HepG2 (cell line): Measurements from ENCODE around the gene QSOX2. TPM values are rescaled to one million over a fixed set of nuclear protein-coding genes. Genes with fewer than 3 reads are reported as not detected.

Experiments
- ATAC-seq: fragments of 200-7000 bp; cut with Tn5 transposase; 3 replicates; pipeline ENCODE4 v1.9.1; 2020; ENCODE audit warnings: mild to moderate bottlenecking, moderate library complexity
- BruUV-seq: library from RNA; stranded (reverse); fragments of 400-500 nt; replicated peaks from 2 replicates; lab custom pipeline; 2021; lab: Mats Ljungman, UMichigan
- CTCF ChIA-PET: fragments of 300-600 bp; formaldehyde crosslinking; extraction: SDS; loops from one replicate; lab custom pipeline; 2021; ENCODE audit warnings: low total read pairs, inconsistent platforms, low intra/inter-chr PET ratio; lab: Yijun Ruan, JAX
- POLR2A ChIA-PET: fragments of 350-600 bp; sonication (Branson Sonifier 250); formaldehyde crosslinking; loops from one replicate; lab custom pipeline; 2020; ENCODE audit warnings: antibody characterized with exemption, inconsistent platforms; lab: Yijun Ruan, JAX
- DNase-seq: peaks from one replicate; pipeline ENCODE4 v3.0.0-alpha.2; 2015; ENCODE audit warnings: low spot score
- FAIRE-seq: peaks from 3 replicates; lab custom pipeline; 2011; peaks lifted over from hg19 to GRCh38; lab: Jason Lieb, UNC
- H2AFZ ChIP-seq: one replicate; pipeline ENCODE4 v1.6.1; 2011; ENCODE audit warnings: low read length, inconsistent platforms
- H3K27ac ChIP-seq: fragments of 300-600 bp; 3 replicates; pipeline ENCODE4 v1.8.0; 2011; ENCODE audit warnings: mixed run types, mild to moderate bottlenecking, mixed read lengths, low read length, inconsistent platforms; ENCODE audit not compliant: insufficient read depth; ENCODE audit errors: extremely low read length
- H3K27me3 ChIP-seq, 2 experiments: fragments of 200-600 bp in 1 of 2; 2 replicates in 1 of 2; 3 replicates in 1 of 2; pipeline versions ENCODE4 v1.6.0 to v1.8.0; 2011; ENCODE audit warnings: low read length in 2 of 2, mild to moderate bottlenecking in 2 of 2, moderate library complexity in 2 of 2, inconsistent platforms in 1 of 2; ENCODE audit not compliant: insufficient read depth in 2 of 2, control insufficient read depth in 1 of 2
- H3K36me3 ChIP-seq, 2 experiments: fragments of 200-600 bp in 1 of 2; replicated peaks in 1 of 2; 2 replicates in 1 of 2; 3 replicates in 1 of 2; pipeline versions ENCODE4 v1.5.1 to v1.8.0; 2011; ENCODE audit warnings: low read length in 2 of 2, inconsistent platforms in 1 of 2; ENCODE audit not compliant: insufficient read depth in 2 of 2, control insufficient read depth in 1 of 2
- H3K4me1 ChIP-seq: 2 replicates; pipeline ENCODE4 v1.5.1; 2012; ENCODE audit warnings: low read length, inconsistent platforms; ENCODE audit not compliant: insufficient read depth
- H3K4me2 ChIP-seq: 2 replicates; pipeline ENCODE4 v1.6.0; 2011; ENCODE audit warnings: low read depth, low read length, inconsistent platforms
- H3K4me3 ChIP-seq, 3 experiments: fragments of 200-600 bp in 1 of 3; sonication (generic), shearing (Covaris generic) in 1 of 3; replicated peaks in 1 of 3; 2 replicates each; pipeline ENCODE4 v1.5.1; 2011 to 2016; ENCODE audit warnings: low read length in 3 of 3, inconsistent platforms in 2 of 3, low read depth in 2 of 3, mild to moderate bottlenecking in 2 of 3, control low read depth in 1 of 3, mixed read lengths in 1 of 3; ENCODE audit not compliant: insufficient read depth in 1 of 3
- H3K79me2 ChIP-seq: one replicate; pipeline ENCODE4 v1.6.1; 2011; ENCODE audit warnings: low read length, inconsistent platforms; ENCODE audit not compliant: insufficient read depth
- H3K9ac ChIP-seq: 2 replicates; pipeline ENCODE4 v1.6.0; 2011; ENCODE audit warnings: mild to moderate bottlenecking, low read depth, low read length, inconsistent platforms; ENCODE audit not compliant: insufficient read depth
- H3K9me3 ChIP-seq: 2 replicates; pipeline ENCODE4 v1.5.1; 2012; ENCODE audit warnings: mild to moderate bottlenecking, low read length
- H4K20me1 ChIP-seq: 2 replicates; pipeline ENCODE4 v1.6.0; 2011; ENCODE audit warnings: inconsistent platforms, mild to moderate bottlenecking, low read length, moderate library complexity; ENCODE audit not compliant: insufficient read depth
- AGO2 ChIP-seq: fragments of 200-400 bp; formaldehyde crosslinking; optimal IDR thresholded peaks from 2 replicates; pipeline ENCODE3; 2017; ENCODE audit warnings: mild to moderate bottlenecking, low read depth, low read length, moderate library complexity
- GABPA ChIP-seq, 2 experiments: IDR thresholded peaks; 2 replicates each; pipeline ENCODE4 v1.6.1; 2011 to 2016; ENCODE audit warnings: low read depth in 2 of 2, low read length in 1 of 2, missing biosample characterization in 1 of 2, missing genetic modification characterization in 1 of 2
- MAFF ChIP-seq: IDR thresholded peaks from 2 replicates; pipeline ENCODE4 v1.6.1; 2011; ENCODE audit warnings: low read depth, low read length, improper control_type of control experiment
- ZNF558 ChIP-seq: sonication (generic); formaldehyde crosslinking; IDR thresholded peaks from 2 replicates; pipeline ENCODE4 v1.9.0; 2022; ENCODE audit warnings: mild to moderate bottlenecking, missing genetic modification reagents, borderline replicate concordance
- WGBS: methylation state at CpG from one replicate; pipeline ENCODE4 v1.1.6; 2017; ENCODE audit warnings: low lambda C conversion rate; 5-methylcytosine and 5-hydroxymethylcytosine counted together
- in situ Hi-C: cut with HindIII; loops from 2 replicates; pipeline ENCODE4 v1.10.0; 2017; ENCODE audit warnings: low pct_unique_long_range_greater_than_20kb; ENCODE audit not compliant: extremely low pct_ligation_motif_present
- intact Hi-C: fragments of 100-400 bp; cut with micrococcal nuclease; formaldehyde crosslinking; loops from one replicate; pipeline ENCODE4 v1.10.0; 2022; ENCODE audit not compliant: unreplicated experiment
- polyA plus RNA-seq, 8 experiments: library from polyadenylated mRNA; depleted of rRNA in 3 of 8; stranded (reverse) in 7 of 8; unstranded in 1 of 8; fragments of >200 nt; fragmentation: Illumina TruSeq in 4 of 8; extraction: Trizol in 4 of 8; gene quantifications; 2 replicates each; pipeline versions ENCODE4 v1.2.1 to v1.2.3, GENCODE V29; 2011 to 2016; ENCODE audit warnings: low read depth in 4 of 8, missing spikeins in 1 of 8, mixed read lengths in 1 of 8; ENCODE audit not compliant: insufficient read depth in 1 of 8
- total RNA-seq, 5 experiments: library from RNA; depleted of rRNA; stranded (reverse); fragments of >200 nt; fragmentation: Illumina TruSeq; extraction: Trizol; gene quantifications; 2 replicates each; pipeline ENCODE4 v1.2.3, GENCODE V29; 2016; ENCODE audit warnings: low read depth in 1 of 5

Gene QSOX2
- total and polyA plus RNA-seq, 2 of the 13 experiments (the other 11 are each of a cell fraction or from before 2014, with no cell fraction given) = 27.1 to 42.1 TPM

- 98% methylated on average over 31 of the region's 35 CpGs for WGBS
- POLR2A ChIA-PET = no interaction called here
- CTCF ChIA-PET = no interaction called here
- H3K9me3 ChIP-seq = no peaks in the 10 kb centered on the region
- H4K20me1 ChIP-seq = peaks cover 11% of the 10 kb centered on the region; the same call in 1 of the 2 replicates
- intact Hi-C loops = no loop called here
- no peak for DNase-seq
- no peak overlapping the region for H3K4me3 ChIP-seq
- H3K27ac ChIP-seq = no peak overlapping the region
- H3K4me2 ChIP-seq = no peak overlapping the region
- no peaks in the 10 kb centered on the region for H3K79me2 ChIP-seq
- FAIRE-seq = no peak
- H3K27me3 ChIP-seq = no peaks in the 10 kb centered on the region
- H2AFZ ChIP-seq = no peak overlapping the region
- peaks cover 9% of the 10 kb centered on the region for H3K4me1 ChIP-seq
- BruUV-seq = no TSS peak
- in situ Hi-C loops = no loop called here
- H3K9ac ChIP-seq = no peak overlapping the region
- ATAC-seq = no peak
- H3K36me3 ChIP-seq = peaks cover 37 to 74% of the 10 kb centered on the region in 2 experiments
- peak; percentile 36 for TF ChIP-seq AGO2
- no peak for TF ChIP-seq GABPA (IDR thresholded peaks at IDR 0.05; ENCODE audit: low read depth, low read length)
- TF ChIP-seq GABPA (CRISPR knock-in tag; IDR thresholded peaks at IDR 0.05; ENCODE audit: low read depth) = no peak
Observed at GRCh38 chr9:136211441-136212344, 33.9 kb downstream of the QSOX2 start.

- no peaks in the 10 kb centered on the region for H3K79me2 ChIP-seq
- intact Hi-C loops = no loop called here
- FAIRE-seq = no peak
- H3K36me3 ChIP-seq = peaks cover 32 to 67% of the 10 kb centered on the region in 2 experiments
- no peak for TF ChIP-seq ZNF558
- no peak for TF ChIP-seq MAFF
- TF ChIP-seq, all 625 proteins: peak for 0
- 95% methylated on average over 9 of the region's 15 CpGs for WGBS
- H3K4me3 ChIP-seq = no peak overlapping the region
- ATAC-seq (no peak), DNase-seq (no peak)
- H3K4me1 ChIP-seq = peaks cover 12% of the 10 kb centered on the region
- CTCF ChIA-PET = no interaction called here
- no peak overlapping the region for H3K9ac ChIP-seq
- H2AFZ ChIP-seq = no peak overlapping the region
- no peak overlapping the region for H3K4me2 ChIP-seq
- no peaks in the 10 kb centered on the region for H3K27me3 ChIP-seq
- POLR2A ChIA-PET = no interaction called here
- in situ Hi-C loops = no loop called here
- H3K27ac ChIP-seq = no peak overlapping the region
- no peaks in the 10 kb centered on the region for H3K9me3 ChIP-seq
- no TSS peak for BruUV-seq
- H4K20me1 ChIP-seq = peaks cover 15% of the 10 kb centered on the region; the same call in 1 of the 2 replicates
Observed at GRCh38 chr9:136211006-136211405, 34.6 kb downstream of the QSOX2 start.
